GM21515 (cell line): ENCODE data around the gene MAGEB5.
"Not testable (repeated sequence)": the region's sequence is repeated elsewhere in the genome, so short reads cannot be mapped to it uniquely, and the experiment has no call there.

Source experiments
- ATAC-seq: cut with Tn5 transposase; IDR thresholded peaks from one replicate; pipeline ENCODE4 v1.9.1; 2021; ENCODE audit not compliant: unreplicated experiment

Gene MAGEB5

GRCh38 chrX:26215869-26216268 is at the start of gene MAGEB5:
TSS of gene MAGEB5 (plus strand) at chrX:26216169. CDS start at chrX:26217302, 1,133 bp downstream.
- ATAC-seq = no peak

GRCh38 chrX:26192204-26192603 is 23.8 kb upstream of the MAGEB5 start, which contains the start of gene MAGEB6:
TSS of gene MAGEB6 (plus strand) at chrX:26192440. CDS start at chrX:26193847, 1,407 bp downstream.
- no peak for ATAC-seq

DNA sequence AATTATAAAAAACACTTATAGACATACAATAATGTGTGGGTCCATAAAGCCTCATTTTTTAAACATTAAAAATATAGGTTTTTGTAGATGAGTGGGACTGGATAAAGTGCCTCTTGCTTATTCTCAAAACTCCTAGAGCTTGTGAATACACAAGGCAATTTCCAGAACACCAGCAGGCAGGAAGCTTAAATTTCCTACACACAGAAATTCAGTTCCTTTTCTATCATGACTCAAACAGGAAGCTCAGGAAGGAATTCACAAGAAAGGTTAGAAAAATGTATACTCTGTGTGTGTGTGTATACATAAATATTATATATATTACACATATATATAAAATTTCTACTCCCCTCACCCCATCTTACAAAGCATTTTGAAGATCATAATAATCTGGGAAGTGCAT is 12.4 kb upstream of the MAGEB5 start:
- no peak for ATAC-seq

GRCh38 chrX:26204717-26205116 is 11.3 kb upstream of the MAGEB5 start:
- not testable (repeated sequence) for ATAC-seq

- ATAC-seq = no peak
Measured at GRCh38 chrX:26208012-26208411, 8.0 kb upstream of the MAGEB5 start.

- ATAC-seq = no peak
Measured at GRCh38 chrX:26219351-26219750, 3.4 kb downstream of the MAGEB5 start.

- ATAC-seq = no peak
Measured at GRCh38 chrX:26234177-26234576, 18.2 kb downstream of the MAGEB5 start.

DNA sequence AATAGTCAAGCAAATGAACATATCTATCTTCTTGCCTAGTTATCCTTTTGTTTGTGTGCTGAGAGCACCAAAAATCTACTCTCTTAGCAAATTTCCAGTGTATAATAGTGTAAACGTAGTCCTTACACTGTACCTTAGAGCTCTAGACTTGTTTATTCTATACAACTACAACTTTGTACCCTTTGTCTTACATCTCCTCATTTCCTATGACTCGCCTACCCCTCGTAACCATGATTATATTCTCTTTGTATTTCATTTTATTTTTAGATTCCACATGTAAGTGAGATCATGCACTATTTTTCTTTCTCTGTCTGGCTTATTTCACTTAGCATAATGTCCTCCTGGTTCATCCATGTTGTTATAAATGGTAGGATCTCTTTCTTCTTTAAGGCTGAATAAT is 37.6 kb downstream of the MAGEB5 start:
- ATAC-seq = no peak

GRCh38 chrX:26254436-26254835 is 38.5 kb downstream of the MAGEB5 start:
- ATAC-seq = no peak

DNA sequence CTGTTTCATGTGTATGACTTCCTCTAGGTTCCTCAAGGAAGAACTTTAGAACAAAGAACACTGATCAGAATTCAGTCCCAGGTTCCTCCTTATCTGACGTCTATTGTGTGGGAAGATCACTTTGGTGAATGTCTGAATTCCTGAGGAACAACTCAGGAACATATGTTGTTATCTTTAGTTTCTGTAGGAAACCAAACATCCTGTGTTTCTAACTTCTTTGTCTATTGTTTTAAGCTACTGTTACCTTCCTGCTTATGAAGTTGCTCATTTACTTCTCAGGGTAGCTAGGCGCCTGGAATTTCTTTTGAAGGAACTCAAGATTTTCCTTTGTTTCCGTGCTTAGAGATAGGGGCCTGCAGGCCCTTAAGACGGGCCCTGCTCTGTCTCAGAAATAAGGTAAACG is 46.2 kb downstream of the MAGEB5 start:
- ATAC-seq = no peak
